GM12878 (cell line): ENCODE results near the gene ADK. TPM values are rescaled to one million over a fixed set of nuclear protein-coding genes. Genes with fewer than 3 reads are reported as not detected.
A peak's percentile ranks its signal among the peaks of the same experiment; 100 is the strongest.

ENCODE experiments used
- ATAC-seq: fragments of 200-7000 bp; cut with Tn5 transposase; 3 replicates; pipeline ENCODE4 v1.9.1; 2020; ENCODE audit warnings: mild to moderate bottlenecking, moderate library complexity
- BruUV-seq: library from RNA; stranded (reverse); fragments of 400-500 nt; replicated peaks from 2 replicates; lab custom pipeline; 2021; lab: Mats Ljungman, UMichigan
- CTCF ChIA-PET: fragments of 300-600 bp; sonication (Branson Sonifier 250); formaldehyde crosslinking; extraction: SDS; loops from one replicate; lab custom pipeline; 2021; ENCODE audit warnings: inconsistent platforms; lab: Yijun Ruan, JAX
- POLR2A ChIA-PET: fragments of 350-600 bp; formaldehyde crosslinking; extraction: SDS; loops from one replicate; lab custom pipeline; 2021; ENCODE audit warnings: inconsistent platforms; lab: Charles Lee
- RAD21 ChIA-PET: fragments of 300-600 bp; sonication (Branson Sonifier 250); formaldehyde crosslinking; loops from one replicate; lab custom pipeline; 2023; ENCODE audit warnings: antibody characterized with exemption; ENCODE audit not compliant: unreplicated experiment; lab: Charles Lee
- SMC1A ChIA-PET: fragments of 300-600 bp; sonication (Branson Sonifier 250); formaldehyde crosslinking; loops from one replicate; lab custom pipeline; 2023; ENCODE audit not compliant: unreplicated experiment, uncharacterized antibody; lab: Charles Lee
- DNase-seq: peaks from one replicate; pipeline ENCODE4 v3.0.0-alpha.2; 2011; ENCODE audit warnings: low read depth, low spot score
- FAIRE-seq: peaks from 3 replicates; lab custom pipeline; 2011; peaks lifted over from hg19 to GRCh38; lab: Jason Lieb, UNC
- H2AFZ ChIP-seq: 2 replicates; pipeline ENCODE4 v1.6.0; 2011; ENCODE audit warnings: low read depth, low read length, control low read depth; ENCODE audit not compliant: control insufficient read depth
- H3K27ac ChIP-seq: 2 replicates; pipeline ENCODE4 v1.5.1; 2011; ENCODE audit warnings: control low read depth; ENCODE audit not compliant: control insufficient read depth, insufficient read depth
- H3K27me3 ChIP-seq, 2 experiments: replicated peaks in 1 of 2; 2 replicates each; pipeline versions ENCODE4 v1.6.0 to v1.6.1; 2011; ENCODE audit warnings: low read length in 1 of 2; ENCODE audit not compliant: control insufficient read depth in 2 of 2, insufficient read depth in 2 of 2
- H3K36me3 ChIP-seq, 2 experiments: 2 replicates each; pipeline ENCODE4 v1.5.1; 2011; ENCODE audit warnings: low read length in 1 of 2; ENCODE audit not compliant: control insufficient read depth in 2 of 2, insufficient read depth in 2 of 2
- H3K4me1 ChIP-seq: 2 replicates; pipeline ENCODE4 v1.6.1; 2011; ENCODE audit warnings: mild to moderate bottlenecking, low read length, moderate library complexity, mixed read lengths; ENCODE audit not compliant: control insufficient read depth, insufficient read depth
- H3K4me2 ChIP-seq: 2 replicates; pipeline ENCODE4 v1.6.0; 2011; ENCODE audit warnings: control low read depth; ENCODE audit not compliant: control insufficient read depth, insufficient read depth
- H3K4me3 ChIP-seq: fragments of 200-600 bp; sonication (generic); 2 replicates; pipeline ENCODE4 v1.5.1; 2016
- H3K79me2 ChIP-seq: 2 replicates; pipeline ENCODE4 v1.6.0; 2011; ENCODE audit warnings: low read length; ENCODE audit not compliant: control insufficient read depth, insufficient read depth
- H3K9ac ChIP-seq: 2 replicates; pipeline ENCODE4 v1.8.0; 2011; ENCODE audit warnings: low read length, control low read depth, mixed read lengths; ENCODE audit not compliant: control insufficient read depth, insufficient read depth
- H3K9me3 ChIP-seq: replicated peaks from 3 replicates; pipeline ENCODE4 v1.5.1; 2011; ENCODE audit warnings: mild to moderate bottlenecking, low read length; ENCODE audit not compliant: control insufficient read depth, insufficient read depth
- H4K20me1 ChIP-seq: 2 replicates; pipeline ENCODE4 v1.6.0; 2011; ENCODE audit not compliant: control insufficient read depth, insufficient read depth
- BMI1 ChIP-seq: fragments of 450-650 bp; IDR thresholded peaks from 2 replicates; pipeline ENCODE4 v1.6.1; 2016; ENCODE audit warnings: mild to moderate bottlenecking, moderate library complexity, borderline replicate concordance
- CREM ChIP-seq: IDR thresholded peaks from 2 replicates; pipeline ENCODE4 v1.6.1; 2014; ENCODE audit warnings: antibody characterized with exemption, low read depth
- EED ChIP-seq: sonication (generic); IDR thresholded peaks from 2 replicates; pipeline ENCODE4 v1.6.1; 2016; ENCODE audit warnings: antibody characterized with exemption, low read depth
- FOXM1 ChIP-seq: IDR thresholded peaks from 2 replicates; pipeline ENCODE4 v1.6.1; 2012; ENCODE audit warnings: low read depth, mild to moderate bottlenecking, inconsistent platforms, low read length, moderate library complexity
- JUNB ChIP-seq: IDR thresholded peaks from 2 replicates; pipeline ENCODE4 v1.6.1; 2016; ENCODE audit warnings: antibody characterized with exemption, mild to moderate bottlenecking
- JUND ChIP-seq: IDR thresholded peaks from 2 replicates; pipeline ENCODE4 v1.6.1; 2012; ENCODE audit warnings: low read depth, mild to moderate bottlenecking, low read length, improper control_type of control experiment, moderate library complexity
- KLF5 ChIP-seq: fragments of 450-650 bp; IDR thresholded peaks from 2 replicates; pipeline ENCODE4 v1.6.1; 2014; ENCODE audit warnings: mild to moderate bottlenecking; ENCODE audit not compliant: partially characterized antibody
- MEF2B ChIP-seq: fragments of 450-650 bp; IDR thresholded peaks from 2 replicates; pipeline ENCODE4 v1.6.1; 2018; ENCODE audit warnings: mild to moderate bottlenecking, moderate library complexity; ENCODE audit not compliant: partially characterized antibody, poor library complexity, severe bottlenecking
- MTA2 ChIP-seq: fragments of 450-650 bp; IDR thresholded peaks from 2 replicates; pipeline ENCODE4 v1.6.1; 2016; ENCODE audit warnings: low read depth, mild to moderate bottlenecking, moderate library complexity
- NFIC ChIP-seq: IDR thresholded peaks from 2 replicates; pipeline ENCODE4 v1.6.1; 2012; ENCODE audit warnings: low read depth, mild to moderate bottlenecking, inconsistent platforms, low read length, moderate library complexity
- RUNX3 ChIP-seq: IDR thresholded peaks from 2 replicates; pipeline ENCODE4 v1.6.1; 2012; ENCODE audit warnings: low read length, inconsistent platforms
- SPI1 ChIP-seq: IDR thresholded peaks from 2 replicates; pipeline ENCODE4 v1.6.1; 2011; ENCODE audit warnings: low read depth, mild to moderate bottlenecking, low read length, moderate library complexity, borderline replicate concordance; ENCODE audit not compliant: insufficient read depth
- TBL1XR1 ChIP-seq: IDR thresholded peaks from 2 replicates; pipeline ENCODE4 v1.6.1; 2012; ENCODE audit warnings: low read depth, low read length, improper control_type of control experiment
- TCF12 ChIP-seq: IDR thresholded peaks from 2 replicates; pipeline ENCODE4 v1.6.1; 2011; ENCODE audit warnings: low read depth, mild to moderate bottlenecking, low read length
- WRNIP1 ChIP-seq: IDR thresholded peaks from 2 replicates; pipeline ENCODE4 v1.6.1; 2011; ENCODE audit warnings: low read depth, low read length, improper control_type of control experiment, borderline replicate concordance
- ZBED1 ChIP-seq: IDR thresholded peaks from 2 replicates; pipeline ENCODE4 v1.6.1; 2016; ENCODE audit warnings: borderline replicate concordance
- WGBS: methylation state at CpG from one replicate; pipeline ENCODE4 v1.1.6; 2016; ENCODE audit warnings: low lambda C conversion rate; ENCODE audit not compliant: insufficient replicate concordance, insufficient coverage; ENCODE audit errors: missing lambda C conversion rate; 5-methylcytosine and 5-hydroxymethylcytosine counted together
- in situ Hi-C: fragments of 300-500 bp; cut with MboI; formaldehyde crosslinking; loops from 9 replicates; pipeline ENCODE4 v1.14.3; 2018; ENCODE audit warnings: mixed read lengths
- intact Hi-C: fragments of 100-400 bp; cut with micrococcal nuclease; formaldehyde crosslinking; loops from one replicate; pipeline ENCODE4 v1.14.2; 2022; ENCODE audit not compliant: unreplicated experiment
- polyA plus RNA-seq, 11 experiments: library from polyadenylated mRNA; depleted of rRNA in 4 of 11; unstranded in 6 of 11; stranded (reverse) in 5 of 11; fragments of >200 nt; fragmentation: Nextera tagmentation in 4 of 11; fragmentation: Illumina TruSeq in 1 of 11; extraction: Ambion mirVana in 4 of 11; extraction: Trizol in 1 of 11; gene quantifications; 1 replicate in 1 of 11; 2 replicates in 10 of 11; pipeline versions ENCODE4 v1.2.1 to v1.2.3, GENCODE V29; 2011 to 2016; ENCODE audit warnings: inconsistent platforms in 2 of 11, missing spikeins in 2 of 11, low read depth in 1 of 11
- total RNA-seq, 4 experiments: library from RNA; depleted of rRNA in 3 of 4; stranded (reverse); fragments of >200 nt in 3 of 4; fragmentation: Illumina TruSeq in 1 of 4; extraction: Trizol in 1 of 4; gene quantifications; 2 replicates each; pipeline versions ENCODE4 v1.2.1 to v1.2.3, GENCODE V29; 2013 to 2021
- TF ChIP-seq, protein P1 (sequence below): fragments of 450-650 bp; IDR thresholded peaks from 2 replicates; pipeline ENCODE4 v1.6.1; 2014; ENCODE audit warnings: mild to moderate bottlenecking

The ADK gene
- total and polyA plus RNA-seq, 10 of the 15 experiments (the other 5 are each of a cell fraction or from before 2014, with no cell fraction given), result 42.0 to 151 (median 81.6) TPM

GRCh38 chr10:74500026-74500704 is 349.1 kb downstream of the ADK start:
- CTCF ChIA-PET, result interaction anchor here (0.9 to 1.0 kb wide), 2 partner anchors 43 to 159 kb away, joined by 3 read pairs; no protein-coding TSS in a partner anchor
- WGBS, result 74% methylated on average over 4 of the region's 4 CpGs
- DNase-seq (no peak), ATAC-seq (peak; percentile 62), FAIRE-seq (no peak)
- H3K9me3 ChIP-seq, result peaks cover 4% of the 10 kb centered on the region
- no peaks in the 10 kb centered on the region for H4K20me1 ChIP-seq
- RAD21 ChIA-PET, result interaction anchor here (1.0 to 1.1 kb wide), 2 partner anchors 60 to 178 kb away, joined by 3 read pairs; no protein-coding TSS in a partner anchor
- no peak overlapping the region for H3K9ac ChIP-seq
- no peak overlapping the region for H3K4me2 ChIP-seq
- H3K27ac ChIP-seq, result no peak overlapping the region
- in situ Hi-C loops (no loop called here), intact Hi-C loops (no loop called here)
- H2AFZ ChIP-seq, result no peak overlapping the region
- no peaks in the 10 kb centered on the region for H3K27me3 ChIP-seq
- POLR2A ChIA-PET, result no interaction called here
- H3K79me2 ChIP-seq, result no peaks in the 10 kb centered on the region
- H3K4me1 ChIP-seq, result peaks cover 3% of the 10 kb centered on the region; the same call in 1 of the 2 replicates
- no TSS peak for BruUV-seq
- peaks cover 0 to 2% of the 10 kb centered on the region in 2 experiments; a peak in 3 of 4 replicates for H3K36me3 ChIP-seq
- TF ChIP-seq JUND (no peak), BMI1 (no peak), TBL1XR1 (no peak), TCF12 (no peak), ZBED1 (no peak), CREM (no peak), MTA2 (no peak), RUNX3 (peak; percentile 66), MEF2B (no peak), SPI1 (no peak), KLF5 (no peak), FOXM1 (no peak), JUNB (peak; percentile 29), NFIC (peak; percentile 66; the same call in 1 of the 2 replicates), EED (no peak), WRNIP1 (no peak)
- TF ChIP-seq, protein P1, sequence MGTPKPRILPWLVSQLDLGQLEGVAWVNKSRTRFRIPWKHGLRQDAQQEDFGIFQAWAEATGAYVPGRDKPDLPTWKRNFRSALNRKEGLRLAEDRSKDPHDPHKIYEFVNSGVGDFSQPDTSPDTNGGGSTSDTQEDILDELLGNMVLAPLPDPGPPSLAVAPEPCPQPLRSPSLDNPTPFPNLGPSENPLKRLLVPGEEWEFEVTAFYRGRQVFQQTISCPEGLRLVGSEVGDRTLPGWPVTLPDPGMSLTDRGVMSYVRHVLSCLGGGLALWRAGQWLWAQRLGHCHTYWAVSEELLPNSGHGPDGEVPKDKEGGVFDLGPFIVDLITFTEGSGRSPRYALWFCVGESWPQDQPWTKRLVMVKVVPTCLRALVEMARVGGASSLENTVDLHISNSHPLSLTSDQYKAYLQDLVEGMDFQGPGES, result no peak
- no peak overlapping the region for H3K4me3 ChIP-seq
- SMC1A ChIA-PET, result interaction anchor here (1.0 to 2.2 kb wide), 3 partner anchors 9 to 144 kb away, joined by 4 to 9 read pairs (median 5); no protein-coding TSS in a partner anchor
